H1 (cell line): ENCODE results near the gene NDST3. TPM values are rescaled to one million over a fixed set of nuclear protein-coding genes. Genes with fewer than 3 reads are reported as not detected.

Experiments used
- ATF2 ChIP-seq: IDR thresholded peaks from 2 replicates; pipeline ENCODE4 v1.6.1; 2012; ENCODE audit warnings: low read length, inconsistent platforms
- BCL11A ChIP-seq, 2 experiments: IDR thresholded peaks; one replicate each; pipeline ENCODE4 v1.6.1; 2011; ENCODE audit warnings: low read depth in 2 of 2, low read length in 2 of 2, mild to moderate bottlenecking in 2 of 2
- CBX5 ChIP-seq: fragments of 300-800, 300-1000 bp; sonication (generic); IDR thresholded peaks from 2 replicates; pipeline ENCODE4 v1.7.1; 2016; ENCODE audit warnings: antibody characterized with exemption, low read length, low read depth
- PHF8 ChIP-seq: fragments of 200-600 bp; sonication (generic); conservative IDR thresholded peaks from 2 replicates; pipeline ENCODE4 v1.7.1; 2012; ENCODE audit warnings: low read depth, mild to moderate bottlenecking, inconsistent platforms, low read length, moderate library complexity
- POLR2AphosphoS5 ChIP-seq: IDR thresholded peaks from 2 replicates; pipeline ENCODE4 v1.6.1; 2011; ENCODE audit warnings: low read depth, low read length
- SAP30 ChIP-seq: fragments of 300-600 bp; sonication (generic); IDR thresholded peaks from 2 replicates; pipeline ENCODE4 v1.7.1; 2012; ENCODE audit warnings: low read length, moderate library complexity, mild to moderate bottlenecking, inconsistent platforms; ENCODE audit not compliant: insufficient read depth, insufficient replicate concordance
- polyA plus RNA-seq, 7 experiments: library from polyadenylated mRNA; depleted of rRNA in 3 of 7; stranded (reverse) in 5 of 7; unstranded in 2 of 7; fragments of >200 nt in 5 of 7; fragments of 200-250 nt in 2 of 7; gene quantifications; 1 replicate in 5 of 7; 2 replicates in 1 of 7; 4 replicates in 1 of 7; pipeline versions ENCODE4 v1.2.1 to v1.2.3, GENCODE V29; 2011 to 2013; ENCODE audit warnings: missing spikeins in 2 of 7, mixed read lengths in 2 of 7
- total RNA-seq: library from RNA; stranded (reverse); fragmentation: NEBNext Ultra II Directional; extraction: Animal tissue kit (Norgen Biotek cat#: 25700); gene quantifications from 2 replicates; pipeline ENCODE4 v1.2.1, GENCODE V29; 2021

The NDST3 gene
- total and polyA plus RNA-seq, 2 of the 8 experiments (the other 6 are each of a cell fraction or from before 2014, with no cell fraction given) = 0.35 to 0.60 TPM

GRCh38 chr4:118237531-118237930 is 203.2 kb downstream of the NDST3 start (continued):
- TF ChIP-seq ATF2 (no peak), CBX5 (no peak), PHF8 (no peak), BCL11A (IDR thresholded peaks at IDR 0.05; ENCODE audit: low read depth in 2 of 2, low read length in 2 of 2) (no peak), POLR2AphosphoS5 (no peak), SAP30 (no peak)
